Calu3 (cell line): ENCODE data around the gene PAPLN. TPM values are rescaled to one million over a fixed set of nuclear protein-coding genes. Genes with fewer than 3 reads are reported as not detected.

Experiments used
- BruUV-seq: library from RNA; stranded (reverse); fragments of 400-500 nt; replicated peaks from 2 replicates; lab custom pipeline; 2021; lab: Mats Ljungman, UMichigan
- CTCF ChIA-PET: fragments of 300-600 bp; sonication (Branson Sonifier 250); formaldehyde crosslinking; loops from one replicate; lab custom pipeline; 2022; ENCODE audit warnings: antibody characterized with exemption; lab: Charles Lee
- DNase-seq: peaks from one replicate; pipeline ENCODE4 v3.0.0; 2022
- H3K27ac Mint-ChIP-seq: one replicate; pipeline ENCODE4 v1.8.0; 2022; ENCODE audit warnings: mixed read lengths; ENCODE audit not compliant: unreplicated experiment
- H3K27me3 Mint-ChIP-seq: one replicate; pipeline ENCODE4 v1.8.0; 2022; ENCODE audit warnings: mixed read lengths; ENCODE audit not compliant: unreplicated experiment
- H3K36me3 Mint-ChIP-seq: one replicate; pipeline ENCODE4 v1.8.0; 2022; ENCODE audit warnings: mild to moderate bottlenecking, moderate library complexity, mixed read lengths; ENCODE audit not compliant: insufficient read depth, unreplicated experiment
- H3K4me1 Mint-ChIP-seq: one replicate; pipeline ENCODE4 v1.8.0; 2022; ENCODE audit warnings: mild to moderate bottlenecking, low read depth, mixed read lengths; ENCODE audit not compliant: unreplicated experiment
- H3K4me3 Mint-ChIP-seq: one replicate; pipeline ENCODE4 v1.8.0; 2022; ENCODE audit warnings: mild to moderate bottlenecking, low read depth, moderate library complexity, mixed read lengths; ENCODE audit not compliant: unreplicated experiment
- H3K9me3 Mint-ChIP-seq: one replicate; pipeline ENCODE4 v1.8.0; 2022; ENCODE audit warnings: low read depth, mixed read lengths; ENCODE audit not compliant: unreplicated experiment
- CTCF ChIP-seq: fragments of 200-600 bp; IDR thresholded peaks from one replicate; pipeline ENCODE4 v1.8.0; 2022; ENCODE audit warnings: antibody characterized with exemption; ENCODE audit not compliant: unreplicated experiment
- intact Hi-C: fragments of 100-400 bp; cut with micrococcal nuclease; formaldehyde crosslinking; loops from one replicate; pipeline ENCODE4 v1.10.0; 2022; ENCODE audit not compliant: unreplicated experiment
- total RNA-seq: library from RNA; stranded (reverse); gene quantifications from 2 replicates; pipeline ENCODE4 v1.2.3, GENCODE V29; 2022

PAPLN gene
- total RNA-seq, 1 experiment from 2014 or later: 0.17 TPM

DNA sequence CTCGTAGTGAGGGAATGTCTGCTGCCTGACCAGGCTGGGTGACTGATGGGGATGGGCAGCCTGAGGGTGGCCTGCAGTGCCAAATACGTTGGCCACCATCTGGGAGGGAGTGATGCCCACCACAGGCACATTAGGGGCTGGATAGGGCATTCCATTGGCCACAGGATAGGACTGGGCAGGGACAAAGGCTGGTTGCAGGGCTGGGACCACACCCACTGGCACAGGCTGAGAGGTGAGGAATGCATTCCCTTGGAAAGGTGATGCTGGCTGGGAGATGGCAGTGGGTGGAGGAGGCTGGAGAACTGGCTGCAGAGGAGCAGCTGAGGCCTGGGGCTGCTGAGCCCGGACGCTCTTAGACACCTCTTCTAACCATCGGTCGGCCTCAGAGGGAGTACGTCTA is 39.5 kb downstream of the PAPLN start:
- DNase-seq: no peak
- H3K4me1 Mint-ChIP-seq: no peaks in the 10 kb centered on the region
- no peaks in the 10 kb centered on the region for H3K9me3 Mint-ChIP-seq
- no TSS peak for BruUV-seq
- peaks cover 31% of the 10 kb centered on the region for H3K36me3 Mint-ChIP-seq
- intact Hi-C loops: no loop called here
- H3K27me3 Mint-ChIP-seq: no peaks in the 10 kb centered on the region
- CTCF ChIA-PET: no interaction called here
- no peak overlapping the region for H3K4me3 Mint-ChIP-seq
- TF ChIP-seq CTCF: no peak
- no peak overlapping the region for H3K27ac Mint-ChIP-seq

DNA sequence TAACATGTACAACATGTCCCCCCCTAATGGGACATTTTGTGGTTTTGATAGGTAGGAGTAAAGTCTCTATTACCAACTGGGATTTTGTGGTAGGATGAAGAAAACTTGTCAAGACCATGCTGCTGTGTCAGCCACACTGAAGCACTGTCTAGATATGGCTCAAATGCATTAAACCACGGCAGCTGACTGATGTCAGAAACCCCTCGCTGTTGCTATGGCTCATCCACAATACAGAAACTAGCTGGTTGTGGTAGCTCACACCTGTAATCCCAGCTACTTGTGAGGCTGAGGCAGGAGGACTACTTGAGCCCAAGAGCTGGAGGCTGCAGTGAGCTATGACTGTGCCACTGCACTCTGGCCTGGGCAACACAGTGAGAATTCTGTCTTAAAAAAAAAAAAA is 40.1 kb downstream of the PAPLN start:
- CTCF ChIA-PET: no interaction called here
- no peaks in the 10 kb centered on the region for H3K9me3 Mint-ChIP-seq
- no peaks in the 10 kb centered on the region for H3K27me3 Mint-ChIP-seq
- TF ChIP-seq CTCF: no peak
- H3K27ac Mint-ChIP-seq: no peak overlapping the region
- DNase-seq: no peak
- H3K36me3 Mint-ChIP-seq: peaks cover 31% of the 10 kb centered on the region
- no peak overlapping the region for H3K4me3 Mint-ChIP-seq
- intact Hi-C loops: no loop called here
- H3K4me1 Mint-ChIP-seq: no peaks in the 10 kb centered on the region
- no TSS peak for BruUV-seq

GRCh38 chr14:73280903-73281302 is 43.6 kb downstream of the PAPLN start:
- Mint-ChIP-seq H3K9me3 (no peaks in the 10 kb centered on the region), H3K27ac (no peak overlapping the region), H3K4me3 (no peak overlapping the region), H3K4me1 (no peaks in the 10 kb centered on the region), H3K27me3 (no peaks in the 10 kb centered on the region), H3K36me3 (peaks cover 32% of the 10 kb centered on the region)
- CTCF ChIA-PET: no interaction called here
- intact Hi-C loops: no loop called here
- BruUV-seq: no TSS peak
- TF ChIP-seq CTCF: no peak
- DNase-seq: no peak

DNA sequence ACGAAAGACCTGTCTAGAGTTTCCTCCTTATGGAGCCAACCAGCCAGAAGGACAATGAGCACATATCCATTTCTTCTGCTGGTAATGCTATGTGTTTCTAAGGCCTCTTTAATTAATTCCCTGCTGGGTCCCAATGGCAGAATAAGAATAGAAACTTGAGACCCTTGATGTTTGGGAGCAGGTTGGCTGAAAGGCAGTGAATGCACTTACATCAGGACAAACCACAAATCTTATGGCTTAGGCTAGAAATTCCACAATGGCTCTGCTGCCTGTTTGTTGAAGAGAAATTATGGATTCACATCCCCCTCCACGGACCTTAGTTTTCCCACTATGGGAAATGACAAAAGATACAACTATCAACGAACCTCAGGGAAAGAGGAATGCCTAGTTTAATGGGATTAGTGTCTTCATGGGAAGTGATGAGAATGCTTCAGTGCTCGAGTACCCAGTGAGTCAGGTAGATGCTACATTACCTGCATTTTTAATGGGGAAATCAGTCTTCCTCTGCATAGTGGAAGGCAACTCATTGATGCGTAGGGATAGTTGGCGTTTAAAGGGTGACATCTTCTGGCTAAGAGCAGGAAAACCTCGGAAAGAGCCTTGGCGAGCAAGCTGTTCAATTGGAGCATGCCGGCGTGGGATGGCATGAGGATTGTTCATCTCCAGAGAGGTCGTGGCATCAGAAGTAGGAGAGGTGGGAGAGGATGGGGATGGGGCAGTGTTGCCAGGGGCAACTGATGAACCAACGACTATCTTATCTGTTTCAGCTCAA is 46.5 kb downstream of the PAPLN start:
- Mint-ChIP-seq H3K9me3 (no peaks in the 10 kb centered on the region), H3K27me3 (no peaks in the 10 kb centered on the region), H3K27ac (no peak overlapping the region), H3K4me1 (no peaks in the 10 kb centered on the region), H3K36me3 (peaks cover 17% of the 10 kb centered on the region), H3K4me3 (no peak overlapping the region)
- intact Hi-C loops: no loop called here
- TF ChIP-seq CTCF: no peak
- no peak for DNase-seq
- BruUV-seq: no TSS peak
- CTCF ChIA-PET: interaction anchor here (0.7 kb wide), 1 partner anchor 285 kb away, joined by 4 read pairs; the partner anchor contains the start of gene ACOT2
